A549 treated with DMSO at 1 μM for 4 hours (cell line): ENCODE measurements around the gene PER2. TPM values are rescaled to one million over a fixed set of nuclear protein-coding genes. Genes with fewer than 3 reads are reported as not detected.

Experiments
- total RNA-seq: library from RNA; stranded (reverse); fragments of 200-300 nt; extraction: Qiagen RNA extraction; gene quantifications from 5 replicates; pipeline ENCODE4 v1.2.3, GENCODE V29; 2022; ENCODE audit warnings: low read depth

PER2 gene
- total RNA-seq = 3.7 to 4.5 TPM (median 4.0 TPM) in 5 replicates

GRCh38 chr2:238287737-238288649, at the start of gene PER2:
Gene PER2 (minus strand): TSS chr2:238288610. CDS start chr2:238277936, 10,674 bp downstream.

GRCh38 chr2:238320246-238320647, 31.8 kb upstream of the PER2 start, which contains the start of gene TRAF3IP1:
Gene TRAF3IP1 (plus strand): TSS chr2:238320518. CDS start chr2:238320663, 145 bp downstream.

GRCh38 chr2:238239863-238240756, 48.3 kb downstream of the PER2 start, which contains the start of gene HES6:
Gene HES6 (minus strand): TSS chr2:238240038. CDS start chr2:238239905, 133 bp downstream.

GRCh38 chr2:238203094-238203972, 85.1 kb downstream of the PER2 start, which contains the start of gene ILKAP:
Gene ILKAP (minus strand): TSS chr2:238203695. CDS start chr2:238203553, 142 bp downstream.

Other genes with a start within 250 kb of the PER2 start
- gene SCLY, start 227.6 kb downstream of the PER2 start, total RNA-seq = 19.7 to 26.6 TPM (median 23.2 TPM) in 5 replicates
- 0.06 to 0.46 TPM (median 0.18 TPM) in 5 replicates for gene ESPNL, start 188.3 kb downstream of the PER2 start, total RNA-seq
- 0.07 to 0.22 TPM (median 0.12 TPM) in 5 replicates for gene KLHL30, start 149.9 kb downstream of the PER2 start, total RNA-seq
- gene ERFE, start 129.6 kb downstream of the PER2 start, total RNA-seq = 6.3 to 8.3 TPM (median 7.7 TPM) in 5 replicates
- 32.7 to 44.2 TPM (median 42.8 TPM) in 5 replicates for gene ILKAP, start 84.9 kb downstream of the PER2 start, total RNA-seq
- gene HES6, start 48.6 kb downstream of the PER2 start, total RNA-seq = 11.1 to 14.8 TPM (median 12.2 TPM) in 5 replicates
- 11.1 to 16.3 TPM (median 13.2 TPM) in 5 replicates for gene TRAF3IP1, start 31.9 kb upstream of the PER2 start, total RNA-seq
- gene ASB1, start 138.3 kb upstream of the PER2 start, total RNA-seq = 39.5 to 59.6 TPM (median 56.2 TPM) in 5 replicates